Measurements from ENCODE around the gene STK24. TPM values are rescaled to one million over a fixed set of nuclear protein-coding genes. Genes with fewer than 3 reads are reported as not detected.

The STK24 gene
- total RNA-seq, 1 experiment from 2014 or later = 80.2 TPM

DNA sequence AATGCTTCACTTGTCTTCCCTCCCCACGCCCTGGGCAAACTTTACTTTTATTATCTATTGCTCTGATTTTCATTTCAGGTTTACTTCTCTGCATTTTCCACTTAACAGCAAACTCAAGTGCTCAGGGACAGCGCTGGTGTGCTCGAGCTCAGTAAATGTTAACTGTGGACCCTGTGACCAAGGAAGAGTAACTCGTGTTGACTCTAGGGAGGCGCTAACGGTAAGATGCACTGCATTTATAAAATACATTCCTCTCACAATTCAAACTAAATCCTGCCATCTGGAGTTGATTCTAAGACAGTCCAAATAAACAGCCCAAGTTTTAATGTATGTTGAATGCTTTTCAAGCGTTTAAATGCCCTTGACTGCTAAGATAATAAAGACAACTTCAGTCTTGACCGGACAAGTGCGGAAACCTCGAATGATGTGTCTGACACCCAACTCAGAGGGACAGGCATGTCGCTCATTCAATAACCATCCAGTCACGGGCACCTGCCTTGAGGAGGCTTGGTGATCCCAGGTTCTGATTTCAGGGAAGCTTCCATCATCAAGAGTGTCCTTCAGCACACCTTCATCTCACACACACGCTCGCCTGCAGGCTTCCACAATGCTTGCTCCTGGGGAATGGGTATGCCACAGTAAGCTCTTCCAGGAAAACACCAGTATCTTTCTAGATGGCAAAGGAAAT is 93.2 kb downstream of the STK24 start:
- no peaks in the 10 kb centered on the region for H3K27me3 ChIP-seq
- peak overlapping the region; percentile 41; the same call in 1 of the 2 replicates for H3K4me3 ChIP-seq
- peaks cover 53% of the 10 kb centered on the region for H3K4me1 ChIP-seq
- DNase-seq = peak in 1 of 2 experiments; percentile 25
- no peaks in the 10 kb centered on the region for H3K36me3 ChIP-seq
- H3K9me3 ChIP-seq (replicated peaks) = no peaks in the 10 kb centered on the region
- H3K27ac ChIP-seq = peak overlapping the region; percentile 94

DNA sequence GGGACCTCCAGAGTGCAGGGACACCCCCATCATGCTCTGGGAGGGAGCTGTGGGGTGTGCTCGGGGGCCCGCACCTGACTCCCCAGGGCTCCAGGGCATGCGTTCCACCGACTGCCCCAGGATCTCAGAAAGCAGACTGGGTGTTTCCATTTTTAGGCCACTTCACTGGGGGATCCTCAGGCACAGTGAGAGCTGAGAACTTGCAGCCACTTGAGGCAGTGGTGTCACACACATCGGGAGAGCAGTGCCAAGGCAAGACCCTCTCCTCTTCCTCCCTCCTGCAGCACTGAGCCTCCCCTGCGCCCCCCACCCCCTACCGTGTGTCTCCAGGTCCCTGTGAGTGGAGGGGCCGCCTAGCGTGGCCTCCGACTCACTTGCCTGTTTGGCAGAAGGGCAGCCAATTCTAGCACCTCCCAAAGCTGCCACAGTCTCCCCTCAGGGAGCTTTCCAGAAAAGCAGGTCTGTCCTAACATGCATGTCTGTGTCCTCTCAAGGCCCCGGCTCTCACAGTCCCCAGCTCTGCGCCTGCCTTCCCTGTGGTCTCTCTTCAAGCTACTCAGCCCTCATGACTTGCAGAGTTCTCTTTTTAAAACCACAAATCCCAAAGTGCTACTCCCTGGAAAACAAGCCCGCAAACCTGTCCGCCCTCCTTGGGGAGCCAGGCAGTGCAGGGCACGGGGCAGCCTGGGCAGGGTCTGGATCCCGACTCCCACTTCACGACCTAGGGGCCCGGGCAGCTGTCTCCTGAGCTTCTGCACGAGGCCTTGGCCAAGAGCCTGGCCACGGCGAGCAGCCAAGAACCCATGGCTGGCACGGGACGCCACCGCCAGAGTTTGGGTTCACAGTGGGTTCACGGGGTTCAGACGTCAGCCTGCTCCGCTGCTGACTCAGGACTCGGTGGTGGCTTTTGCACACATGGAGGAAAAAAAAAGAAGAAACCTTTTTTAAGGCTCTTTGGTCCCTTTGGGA is 94.1 kb downstream of the STK24 start:
- peak; percentile 49 to 60 for DNase-seq
- H3K4me1 ChIP-seq = peaks cover 53% of the 10 kb centered on the region
- H3K4me3 ChIP-seq = no peak overlapping the region

DNA sequence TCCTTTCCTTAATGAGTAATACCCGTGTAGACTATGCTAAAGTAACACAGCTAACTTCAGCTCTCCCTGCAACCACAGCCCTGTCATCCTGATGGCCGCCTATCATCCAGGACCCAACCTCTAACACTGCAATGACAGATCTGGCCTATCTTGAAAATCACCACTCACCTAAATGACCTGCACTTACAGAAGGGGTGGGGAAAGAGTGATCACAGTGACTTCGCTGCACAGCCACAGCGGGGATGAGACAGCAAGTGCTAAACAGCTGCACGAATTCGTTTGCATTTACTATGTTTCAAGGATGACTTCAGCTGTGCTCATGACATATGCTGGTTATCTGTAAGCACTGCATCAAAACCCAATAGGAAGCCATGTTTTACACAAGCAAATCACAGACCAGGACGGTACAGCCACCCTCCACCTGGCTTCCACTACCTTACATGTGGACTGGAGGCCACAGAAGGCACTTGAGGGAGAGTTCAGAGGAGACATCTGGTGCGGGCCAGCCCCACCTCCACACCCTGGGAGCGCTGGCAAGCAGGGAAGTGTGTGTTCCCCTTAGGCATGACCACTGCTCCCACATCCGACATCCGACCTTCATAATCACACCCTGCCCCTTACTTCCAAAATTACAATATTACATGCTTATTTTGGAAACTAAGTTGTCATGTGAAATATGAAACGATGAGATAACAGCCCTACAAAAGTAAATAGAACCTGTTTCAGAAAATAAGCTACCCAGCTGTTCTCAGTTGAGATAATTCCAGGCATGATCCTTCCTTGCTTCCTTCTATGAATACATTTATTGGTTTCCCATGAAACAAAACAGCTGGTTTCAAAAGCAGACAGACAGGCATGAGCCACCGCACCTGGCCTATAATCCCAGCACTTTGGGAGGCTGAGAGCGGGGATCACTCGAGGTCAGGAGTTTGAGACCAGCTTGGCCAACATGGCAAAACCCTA is 95.7 kb downstream of the STK24 start:
- peak; percentile 71 to 85 for DNase-seq
- H3K36me3 ChIP-seq = no peaks in the 10 kb centered on the region
- no peaks in the 10 kb centered on the region for H3K9me3 ChIP-seq (replicated peaks)
- peaks cover 55% of the 10 kb centered on the region for H3K4me1 ChIP-seq
- no peak overlapping the region for H3K4me3 ChIP-seq
- peak overlapping the region; percentile 82 for H3K27ac ChIP-seq
- H3K27me3 ChIP-seq = no peaks in the 10 kb centered on the region

More for the DNA sequence above, 94.1 kb downstream of the STK24 start:
- H3K27ac ChIP-seq = peak overlapping the region; percentile 94
- H3K9me3 ChIP-seq (replicated peaks) = no peaks in the 10 kb centered on the region
- H3K36me3 ChIP-seq = no peaks in the 10 kb centered on the region
- H3K27me3 ChIP-seq = no peaks in the 10 kb centered on the region

DNA sequence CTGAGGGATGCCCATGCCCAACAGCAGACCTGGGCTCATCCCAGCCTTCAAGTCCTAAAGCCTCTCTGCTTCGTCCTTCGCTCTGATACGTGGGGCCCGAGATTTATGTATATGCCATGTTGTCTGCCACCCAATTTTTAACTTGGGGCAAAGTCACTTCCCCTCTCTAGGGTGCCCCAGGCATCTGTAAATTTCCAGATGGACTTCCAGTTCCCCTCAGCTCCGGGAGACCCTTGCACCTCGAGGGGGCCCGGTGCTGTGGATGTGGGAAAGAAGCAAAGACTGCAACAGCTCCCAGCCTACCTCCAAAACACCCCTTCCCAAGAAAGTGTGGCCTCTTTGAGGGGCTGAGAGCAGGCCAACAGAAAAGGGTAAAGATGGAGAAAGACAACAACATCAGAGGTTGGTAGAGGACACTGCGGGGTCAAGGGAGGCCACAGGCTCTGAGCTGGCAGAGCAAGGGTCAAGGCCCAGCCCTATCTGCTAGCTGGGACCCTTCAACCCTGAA is 97.4 kb downstream of the STK24 start:
- Histone ChIP-seq H3K4me1 (peaks cover 43% of the 10 kb centered on the region), H3K36me3 (no peaks in the 10 kb centered on the region), H3K4me3 (no peak overlapping the region), H3K27ac (no peak overlapping the region), H3K9me3 (replicated peaks) (no peaks in the 10 kb centered on the region), H3K27me3 (no peaks in the 10 kb centered on the region)
- DNase-seq = no peak

DNA sequence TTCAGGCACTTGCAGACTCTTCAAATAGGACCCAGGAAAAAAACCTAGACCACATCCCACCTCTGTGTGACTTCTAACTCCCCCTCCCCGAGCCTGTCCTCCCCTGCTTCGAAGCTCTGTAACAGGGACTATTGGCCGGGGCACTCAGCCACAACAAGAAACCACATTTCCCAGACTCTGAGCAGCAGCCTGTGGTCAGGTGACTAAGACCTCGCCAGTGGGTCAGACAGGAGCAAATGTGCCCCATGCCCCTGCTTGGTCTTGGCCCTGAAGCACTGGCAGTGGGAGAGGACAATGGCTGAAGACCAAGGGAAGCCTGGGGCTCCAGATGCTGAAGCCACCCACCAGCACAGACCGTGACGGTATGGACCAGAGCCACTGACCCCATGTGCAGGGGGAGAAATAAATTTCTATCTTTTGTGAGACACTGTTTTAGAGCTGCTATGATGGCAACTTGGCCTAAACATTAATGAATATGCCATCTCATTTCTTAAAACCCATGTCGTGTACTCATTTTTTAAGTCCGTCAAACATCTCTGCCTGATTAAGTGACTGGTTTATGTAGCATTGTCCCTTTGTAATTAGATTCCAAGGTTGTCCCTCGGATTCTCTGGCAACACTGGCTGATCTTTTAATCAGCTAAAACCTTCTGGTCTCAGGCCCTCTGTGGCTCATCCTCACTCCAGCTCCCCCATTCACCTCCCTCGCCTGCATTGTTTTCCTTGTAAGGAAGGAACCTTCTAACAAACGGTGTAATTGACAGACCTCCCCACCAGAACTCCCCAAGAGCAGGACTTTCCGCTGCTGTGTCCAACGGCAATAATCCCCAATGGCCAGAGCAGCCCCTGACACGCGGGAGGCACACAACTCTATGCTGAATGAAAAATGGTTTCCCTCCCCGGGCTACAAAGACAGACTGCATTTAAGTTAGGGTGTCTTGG is 98.4 kb downstream of the STK24 start:
- Histone ChIP-seq H3K9me3 (replicated peaks) (no peaks in the 10 kb centered on the region), H3K27ac (no peak overlapping the region), H3K4me1 (peaks cover 34% of the 10 kb centered on the region), H3K36me3 (no peaks in the 10 kb centered on the region), H3K4me3 (no peak overlapping the region), H3K27me3 (no peaks in the 10 kb centered on the region)
- no peak for DNase-seq

DNA sequence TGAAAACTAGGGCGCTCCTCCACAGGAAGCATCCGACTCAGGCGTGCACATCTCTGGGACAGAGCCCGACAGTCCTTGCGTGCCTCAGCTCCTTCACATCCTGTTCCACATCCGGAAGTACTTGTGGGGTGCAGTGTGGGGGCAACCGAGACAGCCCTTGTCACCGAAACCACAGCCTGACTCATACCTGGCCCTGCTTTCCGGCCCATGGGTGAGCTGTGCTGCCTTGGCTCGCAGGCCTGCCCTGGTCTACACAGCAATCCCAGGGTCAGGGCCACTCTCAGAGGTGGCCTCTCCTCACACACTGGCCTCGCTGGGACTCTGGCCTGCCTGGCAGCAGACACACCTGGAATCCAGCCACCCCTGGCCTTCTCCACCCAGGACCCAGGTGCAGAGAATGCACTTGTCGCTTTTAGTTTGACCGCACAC is 100.4 kb downstream of the STK24 start:
- DNase-seq = no peak
- H3K4me3 ChIP-seq = no peak overlapping the region
- H3K27ac ChIP-seq = no peak overlapping the region
- H3K36me3 ChIP-seq = peaks cover 2% of the 10 kb centered on the region; the same call in 1 of the 2 replicates
- no peaks in the 10 kb centered on the region for H3K9me3 ChIP-seq (replicated peaks)
- no peaks in the 10 kb centered on the region for H3K27me3 ChIP-seq
- peaks cover 16% of the 10 kb centered on the region for H3K4me1 ChIP-seq

DNA sequence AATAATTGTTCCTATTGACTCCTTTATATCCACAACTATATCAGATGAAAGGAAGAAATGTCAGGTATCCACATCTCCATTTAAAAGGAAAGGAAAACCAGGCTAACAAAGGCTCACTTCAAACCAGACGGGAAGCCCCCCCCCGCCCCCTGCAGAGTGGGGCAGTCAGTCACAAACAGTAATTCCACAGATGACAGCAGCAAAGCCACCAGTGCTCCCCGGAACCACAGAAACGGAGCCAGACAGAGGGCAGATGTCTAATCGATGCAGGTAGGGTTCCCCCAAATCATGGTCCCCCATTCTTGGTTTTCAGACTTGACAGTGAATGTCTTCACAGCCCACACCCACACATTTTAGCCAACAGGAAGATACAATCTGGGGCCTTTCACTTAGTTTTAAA is 100.8 kb downstream of the STK24 start:
- H3K27me3 ChIP-seq = no peaks in the 10 kb centered on the region
- peaks cover 2% of the 10 kb centered on the region; the same call in 1 of the 2 replicates for H3K36me3 ChIP-seq
- H3K4me1 ChIP-seq = peaks cover 12% of the 10 kb centered on the region
- H3K9me3 ChIP-seq (replicated peaks) = no peaks in the 10 kb centered on the region
- no peak for DNase-seq
- no peak overlapping the region for H3K4me3 ChIP-seq
- no peak overlapping the region for H3K27ac ChIP-seq

DNA sequence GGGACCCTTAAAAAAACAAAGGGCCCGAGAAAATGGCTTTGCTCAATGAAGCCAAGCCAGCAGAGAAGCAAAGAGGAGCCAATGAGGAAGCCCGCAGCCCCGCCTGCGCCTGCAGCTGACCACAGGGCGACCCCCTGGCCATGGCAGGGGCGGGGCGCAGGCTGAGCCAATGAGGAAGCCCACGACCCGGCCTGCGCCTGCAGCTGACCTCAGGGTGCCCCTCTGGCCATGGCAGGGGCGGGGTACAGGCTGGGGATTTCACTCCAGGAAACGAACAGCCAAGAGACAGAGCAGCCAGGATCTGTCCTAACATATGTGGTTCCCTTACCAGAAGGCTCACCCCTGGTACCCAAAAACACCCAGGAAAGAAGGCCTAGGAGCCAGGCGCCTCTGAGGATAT is 101.4 kb downstream of the STK24 start:
- no peak overlapping the region for H3K27ac ChIP-seq
- DNase-seq = no peak
- H3K9me3 ChIP-seq (replicated peaks) = no peaks in the 10 kb centered on the region
- H3K4me3 ChIP-seq = no peak overlapping the region
- peaks cover 4% of the 10 kb centered on the region; the same call in 1 of the 2 replicates for H3K36me3 ChIP-seq
- H3K27me3 ChIP-seq = no peaks in the 10 kb centered on the region
- peaks cover 6% of the 10 kb centered on the region for H3K4me1 ChIP-seq

DNA sequence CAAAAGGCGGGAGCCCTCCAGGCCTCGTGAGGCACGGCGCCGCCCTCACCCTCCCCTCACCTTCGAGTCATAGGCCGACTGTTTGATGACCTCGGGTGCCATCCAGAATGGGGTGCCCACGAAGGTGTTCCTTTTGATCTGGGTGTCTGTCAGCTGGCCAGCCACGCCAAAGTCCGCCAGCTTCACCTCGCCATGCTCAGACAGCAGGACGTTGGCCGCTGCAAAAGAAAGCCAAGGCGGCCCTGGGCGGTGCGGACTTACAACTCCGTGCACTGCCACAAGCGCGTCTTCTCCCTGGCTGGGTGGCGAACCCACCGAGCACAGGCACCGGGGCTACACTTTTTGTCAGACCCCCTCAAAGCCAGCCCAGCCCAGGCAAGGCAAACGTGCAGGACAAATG is 102.1 kb downstream of the STK24 start:
- no peak overlapping the region for H3K4me3 ChIP-seq
- peaks cover 7% of the 10 kb centered on the region; the same call in 1 of the 2 replicates for H3K36me3 ChIP-seq
- no peaks in the 10 kb centered on the region for H3K27me3 ChIP-seq
- H3K9me3 ChIP-seq (replicated peaks) = no peaks in the 10 kb centered on the region
- DNase-seq = no peak
- 0 out of 2 replicates have a peak, but pooled peaks cover 2% of the 10 kb centered on the region for H3K4me1 ChIP-seq
- H3K27ac ChIP-seq = no peak overlapping the region

DNA sequence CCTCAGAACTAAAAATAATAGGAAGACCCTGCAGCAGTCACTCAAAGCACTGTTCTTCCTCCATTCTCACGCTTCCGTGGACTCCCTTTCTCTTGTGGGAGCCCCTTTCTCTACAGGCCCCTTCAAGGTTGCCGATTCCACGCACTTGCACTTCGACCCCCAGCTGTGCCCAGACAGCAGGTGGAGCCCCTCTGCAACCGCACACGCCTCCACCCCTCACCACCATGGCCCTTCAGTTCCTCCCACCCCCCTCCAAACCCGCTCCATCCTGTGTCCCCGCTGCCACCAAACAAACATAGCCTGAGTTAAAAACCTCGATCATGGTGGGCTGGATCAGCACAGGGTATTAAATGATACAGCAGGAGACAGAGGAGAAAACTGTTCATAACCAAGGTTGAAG is 102.6 kb downstream of the STK24 start:
- DNase-seq = no peak
- Histone ChIP-seq H3K27me3 (no peaks in the 10 kb centered on the region), H3K36me3 (peaks cover 7% of the 10 kb centered on the region; the same call in 1 of the 2 replicates)

DNA sequence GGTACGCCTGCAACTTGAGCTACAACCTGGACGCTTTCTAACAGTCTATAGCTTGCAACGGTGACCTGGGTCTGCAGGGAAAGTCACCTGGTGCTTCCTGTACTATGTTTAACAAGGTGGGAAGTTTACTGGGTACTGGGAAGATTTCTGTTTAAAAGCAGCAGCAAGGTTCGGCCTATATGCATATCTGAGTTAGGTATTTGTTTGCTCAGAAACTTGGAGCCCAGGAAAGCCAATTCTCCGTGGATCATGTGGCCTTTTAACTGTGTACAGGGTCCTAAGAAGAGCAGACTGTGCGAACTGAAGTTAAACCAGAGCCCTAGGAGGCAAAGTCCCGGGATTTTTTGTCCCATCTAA is 103.1 kb downstream of the STK24 start:
- Histone ChIP-seq H3K36me3 (peaks cover 7% of the 10 kb centered on the region; the same call in 1 of the 2 replicates), H3K9me3 (replicated peaks) (no peaks in the 10 kb centered on the region), H3K27ac (no peak overlapping the region), H3K4me1 (peaks cover 5% of the 10 kb centered on the region; the same call in 1 of the 2 replicates), H3K27me3 (no peaks in the 10 kb centered on the region), H3K4me3 (no peak overlapping the region)
- no peak for DNase-seq

More for the DNA sequence above, 102.6 kb downstream of the STK24 start:
- H3K27ac ChIP-seq = no peak overlapping the region
- H3K4me1 ChIP-seq = 0 out of 2 replicates have a peak, but pooled peaks cover 2% of the 10 kb centered on the region
- no peaks in the 10 kb centered on the region for H3K9me3 ChIP-seq (replicated peaks)
- no peak overlapping the region for H3K4me3 ChIP-seq

DNA sequence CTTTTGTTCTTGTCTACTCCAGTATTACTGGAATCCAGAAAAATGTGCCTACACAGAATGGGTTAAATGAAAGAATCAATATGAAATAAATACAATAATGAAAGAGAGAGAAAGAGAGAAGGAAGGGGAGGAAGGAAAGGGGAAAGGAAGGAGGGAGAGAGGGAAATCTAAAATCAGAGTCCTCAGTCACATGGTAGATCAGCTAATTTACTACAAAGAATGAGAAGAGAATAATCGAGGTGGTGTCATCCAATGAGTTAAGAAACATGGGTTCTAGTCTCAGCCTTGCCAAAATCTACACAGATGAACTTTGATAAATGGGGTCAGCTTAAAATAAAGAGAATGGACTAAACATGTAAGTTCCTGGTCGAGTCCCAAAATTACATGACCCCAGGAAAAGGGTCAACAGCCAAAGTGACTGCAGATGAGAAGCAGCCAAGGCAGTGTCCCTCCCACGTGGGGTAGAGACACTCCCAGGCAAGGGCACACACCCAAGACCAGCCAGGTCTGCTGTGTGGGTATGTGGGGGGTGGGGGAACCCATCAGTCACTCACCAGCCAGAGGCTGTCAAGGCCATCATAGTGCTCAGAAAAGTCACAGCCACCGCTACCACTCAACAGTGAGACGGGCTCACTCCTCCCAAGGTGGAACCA is 103.6 kb downstream of the STK24 start:
- Histone ChIP-seq H3K4me3 (no peak overlapping the region), H3K36me3 (peaks cover 7% of the 10 kb centered on the region; the same call in 1 of the 2 replicates), H3K27ac (no peak overlapping the region), H3K4me1 (peaks cover 8% of the 10 kb centered on the region), H3K9me3 (replicated peaks) (no peaks in the 10 kb centered on the region), H3K27me3 (no peaks in the 10 kb centered on the region)
- DNase-seq = no peak

DNA sequence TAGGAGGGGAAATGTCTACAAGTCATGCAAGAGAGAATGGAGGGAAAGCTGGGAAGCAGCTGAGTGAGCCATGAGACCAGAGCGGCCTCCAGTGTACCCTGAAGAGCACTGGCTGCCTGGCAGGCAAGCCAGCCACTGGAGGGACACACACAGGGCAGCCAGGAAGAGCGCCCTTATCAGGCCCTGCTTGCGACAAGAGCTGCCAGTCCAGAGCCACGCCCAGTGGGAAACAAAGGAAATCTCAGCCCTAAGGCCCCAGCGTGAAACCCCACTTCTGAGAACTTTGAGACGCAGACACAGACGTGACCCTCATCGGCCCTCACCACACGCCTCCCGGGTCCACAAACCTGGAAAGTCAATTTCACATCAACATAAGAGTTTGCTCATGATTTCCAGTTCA is 105.0 kb downstream of the STK24 start:
- H3K27me3 ChIP-seq = no peaks in the 10 kb centered on the region
- no peak overlapping the region for H3K4me3 ChIP-seq
- DNase-seq = no peak
- H3K27ac ChIP-seq = no peak overlapping the region
- H3K4me1 ChIP-seq = peaks cover 16% of the 10 kb centered on the region
- no peaks in the 10 kb centered on the region for H3K9me3 ChIP-seq (replicated peaks)
- peaks cover 7% of the 10 kb centered on the region; the same call in 1 of the 2 replicates for H3K36me3 ChIP-seq

Data from SJCRH30 (cell line).